GM12801 (cell line): ENCODE results near the gene PIGC.

ENCODE experiments used
- TF ChIP-seq, protein P1 (sequence below): IDR thresholded peaks from one replicate; pipeline ENCODE4 v1.5.1; 2011; ENCODE audit warnings: control low read depth; ENCODE audit not compliant: insufficient read length; ENCODE audit errors: extremely low read depth

The PIGC gene

DNA sequence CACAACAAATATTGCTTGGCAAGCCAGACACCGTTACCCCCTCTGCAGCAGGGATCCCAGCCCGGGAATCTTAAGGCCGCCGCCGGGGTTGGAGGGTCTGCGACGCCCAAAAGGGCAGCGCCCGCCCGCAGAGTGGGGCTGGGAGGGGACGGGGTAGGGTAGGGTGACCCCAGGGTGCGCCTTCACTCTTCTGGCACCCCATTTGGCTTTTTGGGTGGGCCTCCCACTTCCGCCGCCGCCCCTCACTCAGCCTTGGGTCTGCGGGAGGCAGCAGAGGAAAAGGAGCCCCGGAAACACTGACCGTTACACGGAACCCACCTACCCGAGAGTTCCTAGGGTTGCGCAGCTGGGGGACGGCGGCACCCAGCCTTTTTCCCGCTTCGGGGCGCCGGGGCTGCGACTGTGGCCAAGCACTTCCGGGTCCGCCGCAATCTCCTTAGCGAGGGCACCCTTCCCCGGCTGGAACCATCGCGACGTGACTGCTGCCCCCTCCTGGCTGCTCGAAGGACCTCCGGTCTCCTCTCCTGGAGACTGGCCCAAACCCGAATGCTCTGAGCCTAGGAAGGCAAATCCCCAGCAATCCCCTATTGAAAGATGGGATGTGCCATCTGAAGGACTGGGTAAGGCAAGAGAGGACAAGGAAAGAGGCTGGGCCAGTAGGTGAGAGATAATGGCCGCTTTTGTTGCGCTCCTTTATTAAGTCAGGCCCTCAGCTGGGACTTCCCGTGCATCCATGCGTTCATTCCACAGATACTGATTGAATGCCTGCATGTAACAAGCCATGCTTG lies at the start of gene PIGC:
Gene PIGC, minus strand, starts transcription at position 404 of the 788 bp plus-strand sequence. CDS start 1,447 bp downstream, outside the sequence.
- TF ChIP-seq, protein P1, sequence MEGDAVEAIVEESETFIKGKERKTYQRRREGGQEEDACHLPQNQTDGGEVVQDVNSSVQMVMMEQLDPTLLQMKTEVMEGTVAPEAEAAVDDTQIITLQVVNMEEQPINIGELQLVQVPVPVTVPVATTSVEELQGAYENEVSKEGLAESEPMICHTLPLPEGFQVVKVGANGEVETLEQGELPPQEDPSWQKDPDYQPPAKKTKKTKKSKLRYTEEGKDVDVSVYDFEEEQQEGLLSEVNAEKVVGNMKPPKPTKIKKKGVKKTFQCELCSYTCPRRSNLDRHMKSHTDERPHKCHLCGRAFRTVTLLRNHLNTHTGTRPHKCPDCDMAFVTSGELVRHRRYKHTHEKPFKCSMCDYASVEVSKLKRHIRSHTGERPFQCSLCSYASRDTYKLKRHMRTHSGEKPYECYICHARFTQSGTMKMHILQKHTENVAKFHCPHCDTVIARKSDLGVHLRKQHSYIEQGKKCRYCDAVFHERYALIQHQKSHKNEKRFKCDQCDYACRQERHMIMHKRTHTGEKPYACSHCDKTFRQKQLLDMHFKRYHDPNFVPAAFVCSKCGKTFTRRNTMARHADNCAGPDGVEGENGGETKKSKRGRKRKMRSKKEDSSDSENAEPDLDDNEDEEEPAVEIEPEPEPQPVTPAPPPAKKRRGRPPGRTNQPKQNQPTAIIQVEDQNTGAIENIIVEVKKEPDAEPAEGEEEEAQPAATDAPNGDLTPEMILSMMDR = no peak

DNA sequence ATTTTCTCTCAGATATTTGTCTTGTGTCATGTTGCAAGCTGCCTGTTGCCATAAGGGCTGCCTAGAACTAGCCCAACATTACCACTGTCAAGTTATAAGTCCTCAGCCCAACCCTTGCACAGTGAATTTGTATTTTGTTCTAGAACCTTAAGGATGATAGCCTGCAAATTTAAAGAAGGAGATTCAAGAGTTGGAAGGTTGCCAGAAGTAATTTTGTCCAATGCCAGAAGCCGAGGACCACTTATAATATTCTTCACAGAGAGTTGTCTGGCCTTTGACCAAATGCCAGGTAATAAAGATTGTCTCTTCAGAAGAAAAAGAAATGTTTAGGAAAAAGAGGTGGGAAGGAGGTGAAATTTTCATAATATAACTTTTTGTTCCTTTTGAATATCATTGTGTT lies 48.6 kb upstream of the PIGC start:
- TF ChIP-seq, protein P1 = no peak

DNA sequence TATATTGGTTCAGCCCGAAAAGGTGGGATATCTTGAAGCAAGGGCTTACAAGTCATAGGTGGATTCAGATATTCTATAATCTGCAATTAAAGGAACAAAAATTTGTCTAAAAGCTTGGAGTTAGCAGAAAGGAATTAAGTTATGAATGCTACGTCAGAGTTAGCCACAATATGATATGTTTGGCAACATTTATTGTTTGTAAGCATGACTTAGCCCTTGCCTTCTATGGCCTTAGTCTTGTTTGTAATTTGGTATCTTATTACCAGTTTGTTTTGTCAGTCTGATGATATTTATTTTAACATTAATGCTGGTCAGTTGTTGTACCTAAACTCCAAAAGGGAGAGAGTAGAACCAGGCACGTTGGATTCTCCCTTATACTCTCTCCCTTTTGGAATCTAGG lies 46.0 kb upstream of the PIGC start:
- TF ChIP-seq, protein P1 = no peak

DNA sequence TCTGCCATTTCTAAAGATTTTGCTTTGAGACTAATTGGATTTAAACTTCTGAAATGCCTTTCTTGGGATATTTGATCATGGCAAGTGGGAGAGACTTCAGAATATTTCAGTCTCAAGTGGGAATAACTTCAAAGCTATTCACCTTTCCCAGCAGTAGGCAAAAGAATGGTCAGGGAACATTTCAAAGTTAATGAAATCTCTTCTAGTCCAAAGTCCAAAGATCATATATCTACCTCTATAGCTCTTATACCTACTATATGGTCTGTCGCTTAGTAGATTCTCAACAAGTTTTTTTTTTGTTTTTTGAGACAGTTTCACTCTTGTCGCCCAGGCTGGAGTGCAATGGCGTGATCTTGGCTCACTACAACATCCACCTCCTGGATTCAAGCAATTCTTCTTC lies 44.5 kb upstream of the PIGC start:
- TF ChIP-seq, protein P1 = no peak

GRCh38 chr1:172487550-172487949 lies 43.7 kb upstream of the PIGC start:
- TF ChIP-seq, protein P1 = no peak

DNA sequence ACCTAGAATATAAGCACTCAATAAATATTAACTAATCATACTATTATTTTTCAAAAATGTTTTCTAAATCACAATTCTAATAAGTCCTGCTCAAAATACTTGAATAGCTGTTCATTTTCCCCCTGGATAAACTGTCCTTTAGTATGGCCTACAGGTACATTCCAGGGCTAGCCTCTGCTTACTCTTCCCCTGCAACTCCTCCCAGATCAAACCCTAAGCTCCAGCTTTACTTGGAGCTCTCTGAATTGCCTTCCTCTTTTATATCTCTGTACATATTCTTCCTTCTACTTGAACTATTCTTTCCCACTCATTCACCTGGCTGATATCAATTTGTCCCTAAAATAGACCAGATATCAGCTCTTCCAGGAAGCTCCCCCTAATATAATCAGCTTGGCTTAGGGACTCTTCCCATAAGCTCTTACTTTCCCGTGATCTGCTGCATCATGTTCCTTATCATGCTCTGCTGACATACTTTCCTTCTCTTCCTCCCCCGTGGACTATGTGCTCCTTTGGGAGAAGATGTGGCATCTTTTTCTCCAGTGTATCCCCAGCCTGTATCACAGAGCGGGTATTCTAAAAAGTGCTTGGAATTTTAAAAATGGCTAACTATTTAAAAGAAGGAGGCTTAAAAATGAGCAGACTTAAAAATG lies 43.1 kb upstream of the PIGC start:
- TF ChIP-seq, protein P1 = no peak

- TF ChIP-seq, protein P1 = no peak
These were observed 41.8 kb upstream of the PIGC start for GRCh38 chr1:172485626-172486025.
